ENCODE results near the gene TAL1. TPM values are rescaled to one million over a fixed set of nuclear protein-coding genes. Genes with fewer than 3 reads are reported as not detected.

TAL1 gene
- total and polyA plus RNA-seq, 2 of the 13 experiments (the other 11 are each of a cell fraction or from before 2014, with no cell fraction given), result 0.05 TPM; not detected in 1

- TF ChIP-seq RCOR2 (CRISPR knock-in tag; IDR thresholded peaks at IDR 0.05), result no peak
- no peak for TF ChIP-seq PCBP2 (optimal IDR thresholded peaks at IDR 0.05; ENCODE audit: low read depth, low read length, poor library complexity, severe bottlenecking)
- no peak for TF ChIP-seq TFDP2 (CRISPR knock-in tag; IDR thresholded peaks at IDR 0.05)
- no peak for TF ChIP-seq ESRRA (CRISPR knock-in tag; IDR thresholded peaks at IDR 0.05; ENCODE audit: low read depth)
- TF ChIP-seq ZSCAN31 (CRISPR knock-in tag; IDR thresholded peaks at IDR 0.05; ENCODE audit: low read depth), result no peak
- TF ChIP-seq IRX3 (CRISPR knock-in tag; IDR thresholded peaks at IDR 0.05; ENCODE audit: borderline replicate concordance, low read depth), result no peak
- TF ChIP-seq HNRNPLL (IDR thresholded peaks at IDR 0.05; ENCODE audit: low read depth, low read length, poor library complexity, severe bottlenecking), result no peak
- TF ChIP-seq ELF1 (CRISPR knock-in tag; IDR thresholded peaks at IDR 0.05), result no peak
- TF ChIP-seq PLRG1 (conservative IDR thresholded peaks at IDR 0.05), result no peak
- TF ChIP-seq RBM22 (optimal IDR thresholded peaks at IDR 0.05; ENCODE audit: low read length), result no peak
- TF ChIP-seq EED (CRISPR knock-in tag; IDR thresholded peaks at IDR 0.05), result no peak
- TF ChIP-seq TFDP1 (CRISPR knock-in tag; IDR thresholded peaks at IDR 0.05; ENCODE audit: borderline replicate concordance), result no peak
- TF ChIP-seq IKZF1 (IDR thresholded peaks at IDR 0.05), result no peak
- no peak for TF ChIP-seq SMYD3 (CRISPR knock-in tag; IDR thresholded peaks at IDR 0.05)
- no peak for TF ChIP-seq GABPB1 (CRISPR knock-in tag; IDR thresholded peaks at IDR 0.05)
- no peak for TF ChIP-seq KAT7 (CRISPR knock-in tag; IDR thresholded peaks at IDR 0.05; ENCODE audit: borderline replicate concordance)
- TF ChIP-seq RFX5 (IDR thresholded peaks at IDR 0.05; ENCODE audit: low read depth, low read length), result no peak
- TF ChIP-seq FOXA3 (CRISPR knock-in tag; IDR thresholded peaks at IDR 0.05), result no peak
- TF ChIP-seq ZNF564 (CRISPR knock-in tag; IDR thresholded peaks at IDR 0.05), result no peak
- no peak for TF ChIP-seq ZNF367 (CRISPR knock-in tag; IDR thresholded peaks at IDR 0.05; ENCODE audit: borderline replicate concordance)
- TF ChIP-seq ZMYM4 (CRISPR knock-in tag; IDR thresholded peaks at IDR 0.05), result no peak
- peak; percentile 90; the same call in 1 of the 2 replicates for TF ChIP-seq SCMH1 (CRISPR knock-in tag; IDR thresholded peaks at IDR 0.05; ENCODE audit: borderline replicate concordance)
- no peak for TF ChIP-seq LBX2 (CRISPR knock-in tag; IDR thresholded peaks at IDR 0.05; ENCODE audit: borderline replicate concordance)
- TF ChIP-seq ZFP36L1 (CRISPR knock-in tag; IDR thresholded peaks at IDR 0.05), result no peak
- TF ChIP-seq MXD1 (CRISPR knock-in tag; IDR thresholded peaks at IDR 0.05), result no peak
- no peak for TF ChIP-seq TMF1 (CRISPR knock-in tag; IDR thresholded peaks at IDR 0.05; ENCODE audit: low read depth)
- no peak for TF ChIP-seq ZNF256 (CRISPR knock-in tag; conservative IDR thresholded peaks at IDR 0.05)
These were observed 481 bp downstream of the TAL1 start (continued) for GRCh38 chr1:47231301-47232186.
